ENCODE measurements around the gene TMEM63C. TPM values are rescaled to one million over a fixed set of nuclear protein-coding genes. Genes with fewer than 3 reads are reported as not detected.

The TMEM63C gene
- total RNA-seq, 1 experiment from 2014 or later, result 9.3 TPM

- Mint-ChIP-seq H3K4me3 (ENCODE audit: unreplicated experiment) (no peak overlapping the region), H3K27me3 (ENCODE audit: insufficient read depth, unreplicated experiment) (no peaks in the 10 kb centered on the region), H3K27ac (ENCODE audit: low read depth, unreplicated experiment) (no peak overlapping the region), H3K36me3 (ENCODE audit: insufficient read depth, unreplicated experiment) (peaks cover 18% of the 10 kb centered on the region), H3K9me3 (ENCODE audit: unreplicated experiment) (no peaks in the 10 kb centered on the region), H3K4me1 (ENCODE audit: insufficient read depth, unreplicated experiment) (no peaks in the 10 kb centered on the region)
- TF ChIP-seq, protein P1, sequence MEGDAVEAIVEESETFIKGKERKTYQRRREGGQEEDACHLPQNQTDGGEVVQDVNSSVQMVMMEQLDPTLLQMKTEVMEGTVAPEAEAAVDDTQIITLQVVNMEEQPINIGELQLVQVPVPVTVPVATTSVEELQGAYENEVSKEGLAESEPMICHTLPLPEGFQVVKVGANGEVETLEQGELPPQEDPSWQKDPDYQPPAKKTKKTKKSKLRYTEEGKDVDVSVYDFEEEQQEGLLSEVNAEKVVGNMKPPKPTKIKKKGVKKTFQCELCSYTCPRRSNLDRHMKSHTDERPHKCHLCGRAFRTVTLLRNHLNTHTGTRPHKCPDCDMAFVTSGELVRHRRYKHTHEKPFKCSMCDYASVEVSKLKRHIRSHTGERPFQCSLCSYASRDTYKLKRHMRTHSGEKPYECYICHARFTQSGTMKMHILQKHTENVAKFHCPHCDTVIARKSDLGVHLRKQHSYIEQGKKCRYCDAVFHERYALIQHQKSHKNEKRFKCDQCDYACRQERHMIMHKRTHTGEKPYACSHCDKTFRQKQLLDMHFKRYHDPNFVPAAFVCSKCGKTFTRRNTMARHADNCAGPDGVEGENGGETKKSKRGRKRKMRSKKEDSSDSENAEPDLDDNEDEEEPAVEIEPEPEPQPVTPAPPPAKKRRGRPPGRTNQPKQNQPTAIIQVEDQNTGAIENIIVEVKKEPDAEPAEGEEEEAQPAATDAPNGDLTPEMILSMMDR (IDR thresholded peaks at IDR 0.05; ENCODE audit: unreplicated experiment), result no peak
- DNase-seq (ENCODE audit: unreplicated experiment), result no peak
- intact Hi-C loops (cut with micrococcal nuclease), result no loop called here
- CTCF ChIA-PET, result no interaction called here
- POLR2A ChIA-PET, result no interaction called here
- no TSS peak for BruUV-seq (replicated peaks)
Observed at GRCh38 chr14:77248666-77249065, 67.1 kb downstream of the TMEM63C start.

DNA sequence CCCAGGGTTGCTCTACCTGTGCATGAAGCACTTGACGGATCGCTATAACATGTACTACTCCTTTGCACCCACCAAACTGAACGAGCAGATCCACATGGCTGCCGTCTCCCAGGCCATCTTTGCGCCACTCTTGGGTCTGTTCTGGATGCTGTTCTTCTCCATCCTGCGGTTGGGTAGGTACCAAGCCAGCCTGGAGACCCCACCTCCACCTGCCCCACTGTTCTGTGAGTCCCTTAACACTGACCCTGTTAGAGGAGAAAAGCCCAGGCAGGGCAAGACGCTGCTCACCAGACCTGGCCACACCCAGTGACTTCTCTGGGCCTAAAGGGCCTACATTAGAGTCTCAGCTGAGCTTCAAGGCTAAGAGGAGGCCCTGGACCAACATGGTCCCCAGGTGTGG, 67.7 kb downstream of the TMEM63C start:
- H3K4me1 Mint-ChIP-seq (ENCODE audit: insufficient read depth, unreplicated experiment), result no peaks in the 10 kb centered on the region
- no peak overlapping the region for H3K4me3 Mint-ChIP-seq (ENCODE audit: unreplicated experiment)
- no peak overlapping the region for H3K27ac Mint-ChIP-seq (ENCODE audit: low read depth, unreplicated experiment)
- peaks cover 18% of the 10 kb centered on the region for H3K36me3 Mint-ChIP-seq (ENCODE audit: insufficient read depth, unreplicated experiment)
- BruUV-seq (replicated peaks), result no TSS peak
- intact Hi-C loops (cut with micrococcal nuclease), result no loop called here
- no peak for DNase-seq (ENCODE audit: unreplicated experiment)
- no peaks in the 10 kb centered on the region for H3K27me3 Mint-ChIP-seq (ENCODE audit: insufficient read depth, unreplicated experiment)
- POLR2A ChIA-PET, result interaction anchor here (1.2 kb wide), 1 partner anchor 9 kb away, joined by 4 read pairs; no protein-coding TSS in a partner anchor
- CTCF ChIA-PET, result no interaction called here
- TF ChIP-seq, protein P1 (IDR thresholded peaks at IDR 0.05; ENCODE audit: unreplicated experiment), result no peak
- no peaks in the 10 kb centered on the region for H3K9me3 Mint-ChIP-seq (ENCODE audit: unreplicated experiment)

DNA sequence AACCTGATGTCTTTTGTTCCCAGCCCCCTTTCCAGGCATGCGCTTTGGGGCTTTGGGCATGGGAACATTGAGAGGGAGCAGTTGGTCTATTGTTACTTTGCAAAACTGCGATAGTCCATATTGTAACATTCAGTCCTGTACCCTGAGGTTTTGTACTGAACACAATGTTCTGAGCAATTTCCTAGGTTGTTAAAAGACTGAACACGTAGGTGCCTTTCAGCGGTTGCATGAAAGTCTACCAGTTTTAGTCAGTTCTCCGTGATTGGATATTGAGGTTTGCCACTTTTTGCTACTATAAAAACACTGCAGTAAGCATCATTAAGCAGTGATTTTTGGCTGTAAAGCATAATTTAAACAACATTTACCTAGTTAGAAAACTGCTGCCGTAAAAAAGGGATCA, 69.3 kb downstream of the TMEM63C start:
- H3K4me1 Mint-ChIP-seq (ENCODE audit: insufficient read depth, unreplicated experiment), result no peaks in the 10 kb centered on the region
- H3K27me3 Mint-ChIP-seq (ENCODE audit: insufficient read depth, unreplicated experiment), result no peaks in the 10 kb centered on the region
- TF ChIP-seq, protein P1 (IDR thresholded peaks at IDR 0.05; ENCODE audit: unreplicated experiment), result no peak
- no peak for DNase-seq (ENCODE audit: unreplicated experiment)
- ChIA-PET POLR2A (no interaction called here), CTCF (no interaction called here)
- H3K27ac Mint-ChIP-seq (ENCODE audit: low read depth, unreplicated experiment), result no peak overlapping the region
- H3K36me3 Mint-ChIP-seq (ENCODE audit: insufficient read depth, unreplicated experiment), result peaks cover 18% of the 10 kb centered on the region
- H3K4me3 Mint-ChIP-seq (ENCODE audit: unreplicated experiment), result no peak overlapping the region
- BruUV-seq (replicated peaks), result no TSS peak
- no peaks in the 10 kb centered on the region for H3K9me3 Mint-ChIP-seq (ENCODE audit: unreplicated experiment)
- intact Hi-C loops (cut with micrococcal nuclease), result no loop called here

DNA sequence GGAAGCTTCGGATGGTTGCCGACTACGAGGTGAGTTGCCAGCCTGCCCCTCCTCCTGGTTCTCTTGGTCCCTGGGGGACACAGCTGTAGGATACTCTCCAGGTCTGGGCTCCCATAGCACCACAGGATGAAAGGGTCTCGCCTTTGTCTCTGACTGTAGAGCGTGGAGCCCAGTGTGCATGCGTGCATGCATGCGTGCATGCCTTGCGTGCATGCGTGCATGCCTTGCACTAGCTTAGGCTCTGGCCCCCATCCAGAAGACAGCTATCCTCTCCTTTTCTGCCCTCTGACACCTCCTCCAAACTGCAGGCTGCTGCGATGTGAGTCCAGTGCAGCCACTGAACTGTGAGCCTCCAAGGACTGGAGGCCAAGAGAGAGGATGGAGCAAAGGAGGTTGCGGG, 70.3 kb downstream of the TMEM63C start:
- Mint-ChIP-seq H3K4me1 (ENCODE audit: insufficient read depth, unreplicated experiment) (no peaks in the 10 kb centered on the region), H3K4me3 (ENCODE audit: unreplicated experiment) (no peak overlapping the region), H3K27ac (ENCODE audit: low read depth, unreplicated experiment) (no peak overlapping the region), H3K27me3 (ENCODE audit: insufficient read depth, unreplicated experiment) (no peaks in the 10 kb centered on the region), H3K36me3 (ENCODE audit: insufficient read depth, unreplicated experiment) (peaks cover 22% of the 10 kb centered on the region), H3K9me3 (ENCODE audit: unreplicated experiment) (no peaks in the 10 kb centered on the region)
- TF ChIP-seq, protein P1 (IDR thresholded peaks at IDR 0.05; ENCODE audit: unreplicated experiment), result no peak
- intact Hi-C loops (cut with micrococcal nuclease), result no loop called here
- ChIA-PET POLR2A (no interaction called here), CTCF (interaction anchor here (0.8 kb wide), 1 partner anchor 50 kb away, joined by 3 read pairs; no protein-coding TSS in a partner anchor)
- DNase-seq (ENCODE audit: unreplicated experiment), result no peak
- BruUV-seq (replicated peaks), result no TSS peak
